Hindlimb muscle (tissue), 1 donor: ENCODE results near the gene DIS3L2. TPM values are rescaled to one million over a fixed set of nuclear protein-coding genes. Genes with fewer than 3 reads are reported as not detected.
"Not testable (repeated sequence)": the region's sequence is repeated elsewhere in the genome, so short reads cannot be mapped to it uniquely, and the experiment has no call there.

Source experiments
- DNase-seq: peaks from one replicate; pipeline ENCODE4 v3.0.0-alpha.2; 2013
- polyA plus RNA-seq: library from polyadenylated mRNA; unstranded; fragments of 120-200 nt; gene quantifications from one replicate; pipeline ENCODE4 v1.2.1, GENCODE V29; 2013; ENCODE audit not compliant: insufficient read length

Gene DIS3L2
- polyA plus RNA-seq, 1 donor: 25.9 TPM

- no peak for DNase-seq
These were observed 391.1 kb downstream of the DIS3L2 start for GRCh38 chr2:232352511-232353091.

GRCh38 chr2:232353096-232353495, 391.6 kb downstream of the DIS3L2 start:
- DNase-seq: no peak

GRCh38 chr2:232353660-232354059, 392.1 kb downstream of the DIS3L2 start:
- no peak for DNase-seq

- DNase-seq: no peak
These were observed 392.6 kb downstream of the DIS3L2 start for GRCh38 chr2:232354069-232354468.

- no peak for DNase-seq
These were observed 400.1 kb downstream of the DIS3L2 start for GRCh38 chr2:232361646-232362045.

GRCh38 chr2:232362174-232362900, 400.8 kb downstream of the DIS3L2 start:
- no peak for DNase-seq

GRCh38 chr2:232363064-232363783, 401.7 kb downstream of the DIS3L2 start:
- DNase-seq: not testable (repeated sequence)

GRCh38 chr2:232363784-232364615, 402.5 kb downstream of the DIS3L2 start:
- DNase-seq: no peak

- DNase-seq: not testable (repeated sequence)
These were observed 403.5 kb downstream of the DIS3L2 start for GRCh38 chr2:232364806-232365594.

- no peak for DNase-seq
These were observed 404.3 kb downstream of the DIS3L2 start for GRCh38 chr2:232365621-232366321.

- not testable (repeated sequence) for DNase-seq
These were observed 404.9 kb downstream of the DIS3L2 start for GRCh38 chr2:232366461-232366860.

GRCh38 chr2:232367016-232367415, 405.5 kb downstream of the DIS3L2 start:
- no peak for DNase-seq

- DNase-seq: no peak
These were observed 406.2 kb downstream of the DIS3L2 start for GRCh38 chr2:232367591-232368233.

- no peak for DNase-seq
These were observed 406.8 kb downstream of the DIS3L2 start for GRCh38 chr2:232368311-232368731.

GRCh38 chr2:232369126-232369951, 407.8 kb downstream of the DIS3L2 start:
- DNase-seq: no peak

- not testable (repeated sequence) for DNase-seq
These were observed 408.5 kb downstream of the DIS3L2 start for GRCh38 chr2:232370007-232370406.

GRCh38 chr2:232372231-232373208, 411.0 kb downstream of the DIS3L2 start:
- DNase-seq: no peak

- no peak for DNase-seq
These were observed 412.8 kb downstream of the DIS3L2 start for GRCh38 chr2:232374356-232374755.
